H1 (cell line): ENCODE measurements around the gene VSNL1. TPM values are rescaled to one million over a fixed set of nuclear protein-coding genes. Genes with fewer than 3 reads are reported as not detected.

ENCODE experiments used
- ATF3 ChIP-seq: IDR thresholded peaks from 2 replicates; pipeline ENCODE4 v1.6.1; 2011; ENCODE audit warnings: low read depth, mild to moderate bottlenecking, low read length; ENCODE audit not compliant: insufficient read depth
- CREB1 ChIP-seq: IDR thresholded peaks from 2 replicates; pipeline ENCODE4 v1.6.1; 2012; ENCODE audit warnings: inconsistent platforms
- EZH2 ChIP-seq: fragments of 200-600 bp; sonication (generic); IDR thresholded peaks from 2 replicates; pipeline ENCODE4 v1.7.1; 2012; ENCODE audit warnings: low read depth, mild to moderate bottlenecking, moderate library complexity, low read length, inconsistent platforms; ENCODE audit not compliant: severe bottlenecking
- NANOG ChIP-seq: IDR thresholded peaks from 2 replicates; pipeline ENCODE4 v1.6.1; 2011; ENCODE audit warnings: low read length, low read depth, mild to moderate bottlenecking, inconsistent platforms; ENCODE audit not compliant: insufficient read depth, poor library complexity, severe bottlenecking
- RFX5 ChIP-seq: IDR thresholded peaks from 2 replicates; pipeline ENCODE4 v1.6.1; 2011; ENCODE audit warnings: low read depth, low read length, improper control_type of control experiment, borderline replicate concordance
- polyA plus RNA-seq, 7 experiments: library from polyadenylated mRNA; depleted of rRNA in 3 of 7; stranded (reverse) in 5 of 7; unstranded in 2 of 7; fragments of >200 nt in 5 of 7; fragments of 200-250 nt in 2 of 7; gene quantifications; 1 replicate in 5 of 7; 2 replicates in 1 of 7; 4 replicates in 1 of 7; pipeline versions ENCODE4 v1.2.1 to v1.2.3, GENCODE V29; 2011 to 2013; ENCODE audit warnings: missing spikeins in 2 of 7, mixed read lengths in 2 of 7
- total RNA-seq: library from RNA; stranded (reverse); fragmentation: NEBNext Ultra II Directional; extraction: Animal tissue kit (Norgen Biotek cat#: 25700); gene quantifications from 2 replicates; pipeline ENCODE4 v1.2.1, GENCODE V29; 2021

The VSNL1 gene
- total and polyA plus RNA-seq, 2 of the 8 experiments (the other 6 are each of a cell fraction or from before 2014, with no cell fraction given): 49.4 to 108 TPM

- TF ChIP-seq CREB1 (no peak), RFX5 (no peak), EZH2 (no peak), NANOG (no peak), ATF3 (no peak)
These were observed 75.9 kb downstream of the VSNL1 start (continued) for GRCh38 chr2:17616405-17616804.
